Fibroblast of gingiva (primary cell): Measurements from ENCODE around the gene ROBO1.
"Not testable (repeated sequence)": the region's sequence is repeated elsewhere in the genome, so short reads cannot be mapped to it uniquely, and the experiment has no call there.

Source experiments
- DNase-seq: peaks from one replicate; pipeline ENCODE4 v3.0.0-alpha.2; 2011; ENCODE audit warnings: low read depth

The ROBO1 gene

DNA sequence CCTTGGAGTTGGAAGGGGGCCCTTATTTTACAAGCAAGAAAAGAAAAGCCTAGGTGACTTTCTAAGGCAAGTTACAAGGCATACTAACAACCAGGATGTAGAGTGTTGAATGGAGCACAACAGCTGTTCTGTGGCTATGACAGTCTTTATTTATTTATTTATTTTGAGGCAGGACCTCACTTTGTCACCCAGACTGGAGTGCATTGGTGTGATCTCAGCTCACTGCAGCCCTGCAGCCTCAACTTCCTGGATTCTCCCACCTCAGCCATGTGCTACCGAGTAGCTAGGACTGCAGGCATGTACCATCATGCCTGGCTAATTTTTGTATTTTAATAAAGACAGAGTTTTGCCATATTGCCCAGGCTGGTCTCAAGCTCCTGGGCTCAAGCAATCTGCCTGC is 973.4 kb downstream of the ROBO1 start:
- DNase-seq, result no peak

DNA sequence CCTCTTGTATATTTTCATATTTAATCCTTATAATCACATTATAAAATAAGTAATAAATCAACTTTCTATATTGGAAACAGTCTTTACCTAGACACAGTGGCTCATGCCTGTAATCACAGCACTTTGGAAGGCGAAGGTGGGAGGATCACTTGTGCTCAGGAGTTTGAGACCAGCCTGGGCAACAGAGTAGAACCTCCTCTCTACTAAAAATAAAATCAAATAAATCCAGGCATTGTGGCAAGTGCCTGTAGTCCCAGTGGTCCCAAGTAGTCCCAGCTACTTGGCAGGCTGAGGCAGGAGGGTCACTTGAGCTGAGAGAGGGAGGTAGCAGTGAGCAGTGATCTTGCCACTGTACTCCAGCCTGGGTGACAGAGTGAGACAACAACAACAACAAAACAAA is 975.1 kb downstream of the ROBO1 start:
- no peak for DNase-seq

DNA sequence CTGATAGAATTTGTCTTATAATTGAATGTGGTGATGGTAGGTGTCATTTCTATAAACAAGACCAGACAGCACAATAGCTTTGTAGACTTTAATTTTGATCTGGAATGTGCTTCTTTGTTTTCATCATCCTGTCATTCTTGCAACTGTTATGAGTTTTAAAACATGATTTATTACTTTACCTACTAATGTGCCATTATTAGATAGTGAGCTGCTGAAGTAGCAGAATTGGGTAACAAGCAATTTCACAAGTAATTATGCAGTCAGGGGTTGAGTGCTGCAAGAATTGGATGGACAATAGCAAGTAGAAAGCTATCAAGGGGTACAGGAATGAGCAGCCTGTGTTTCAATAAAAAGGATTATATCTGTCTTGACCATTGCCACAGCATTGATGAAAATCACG is 975.6 kb downstream of the ROBO1 start:
- DNase-seq, result no peak

DNA sequence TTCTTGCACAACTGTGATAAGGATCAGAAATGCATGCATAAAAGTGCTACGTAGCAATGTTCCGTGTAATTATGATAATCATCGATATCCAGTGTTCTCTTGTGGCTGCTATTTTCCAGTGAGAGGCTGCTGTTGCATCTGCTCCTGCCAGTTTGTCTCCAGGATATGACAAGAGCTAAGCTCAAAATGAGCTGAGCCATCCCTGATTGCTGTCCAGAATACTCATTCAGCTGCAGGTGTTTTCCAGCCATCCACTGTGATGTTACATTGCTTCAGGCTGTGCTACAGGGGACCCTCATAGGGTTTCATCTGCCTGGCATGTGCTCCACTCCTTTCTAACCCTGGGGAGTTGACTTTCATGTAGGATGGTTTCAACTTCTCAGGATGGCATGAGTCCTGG is 976.0 kb downstream of the ROBO1 start:
- DNase-seq, result no peak

DNA sequence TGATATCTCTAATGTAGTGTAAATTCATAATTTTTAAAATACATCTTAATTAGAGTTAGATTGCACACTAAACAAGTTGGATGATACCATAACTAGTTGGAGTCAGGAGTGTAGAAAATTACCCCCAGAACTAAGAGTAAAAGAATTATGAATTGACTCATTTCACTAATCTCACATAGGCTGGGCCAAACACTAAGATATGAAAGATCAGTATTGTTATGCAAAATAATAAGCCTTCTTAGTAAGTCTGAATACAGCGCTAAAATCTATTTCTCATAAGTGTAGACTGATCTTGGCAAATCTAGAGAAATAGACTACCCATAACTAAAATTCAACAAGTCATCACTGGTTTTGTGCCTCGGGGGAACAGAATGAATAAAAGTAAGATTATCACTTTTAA is 979.0 kb downstream of the ROBO1 start:
- DNase-seq, result no peak

DNA sequence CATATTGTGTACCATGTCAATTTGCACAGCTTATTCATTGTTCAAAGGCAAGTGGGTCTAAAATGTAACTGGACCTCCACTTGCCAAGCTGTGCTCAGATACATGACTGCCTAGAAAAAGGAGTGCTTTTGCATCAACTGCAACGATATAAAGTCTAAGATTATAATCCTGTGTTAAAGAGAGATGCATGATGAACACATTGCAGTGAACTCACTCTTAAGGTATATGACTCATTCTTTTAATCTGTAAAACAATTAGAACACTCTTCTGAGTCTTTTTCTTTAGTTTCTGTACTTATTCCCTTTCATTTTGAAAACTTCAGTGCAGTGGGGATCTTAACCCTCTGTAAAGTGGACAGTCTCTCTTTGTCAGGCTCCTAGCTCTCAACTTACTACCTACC is 982.8 kb downstream of the ROBO1 start:
- no peak for DNase-seq

DNA sequence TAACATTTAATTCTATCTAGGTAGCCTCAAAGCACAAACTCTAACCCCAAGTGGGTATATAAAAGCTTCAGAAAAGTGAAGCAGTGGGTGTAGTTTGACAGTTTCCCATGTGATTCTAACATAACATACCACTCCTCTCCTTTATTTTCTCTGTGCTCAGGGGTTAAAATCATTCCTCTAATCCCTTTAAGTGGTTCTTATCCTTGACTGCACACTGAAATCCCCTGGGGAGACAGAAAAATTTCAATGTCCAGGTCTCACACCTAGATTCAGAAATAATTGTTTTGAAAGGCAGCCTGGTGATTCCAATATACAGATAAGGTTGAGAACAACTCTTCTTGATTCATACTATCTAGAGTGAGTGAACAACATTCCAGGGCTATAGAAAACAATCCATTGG is 986.4 kb downstream of the ROBO1 start:
- DNase-seq, result no peak

DNA sequence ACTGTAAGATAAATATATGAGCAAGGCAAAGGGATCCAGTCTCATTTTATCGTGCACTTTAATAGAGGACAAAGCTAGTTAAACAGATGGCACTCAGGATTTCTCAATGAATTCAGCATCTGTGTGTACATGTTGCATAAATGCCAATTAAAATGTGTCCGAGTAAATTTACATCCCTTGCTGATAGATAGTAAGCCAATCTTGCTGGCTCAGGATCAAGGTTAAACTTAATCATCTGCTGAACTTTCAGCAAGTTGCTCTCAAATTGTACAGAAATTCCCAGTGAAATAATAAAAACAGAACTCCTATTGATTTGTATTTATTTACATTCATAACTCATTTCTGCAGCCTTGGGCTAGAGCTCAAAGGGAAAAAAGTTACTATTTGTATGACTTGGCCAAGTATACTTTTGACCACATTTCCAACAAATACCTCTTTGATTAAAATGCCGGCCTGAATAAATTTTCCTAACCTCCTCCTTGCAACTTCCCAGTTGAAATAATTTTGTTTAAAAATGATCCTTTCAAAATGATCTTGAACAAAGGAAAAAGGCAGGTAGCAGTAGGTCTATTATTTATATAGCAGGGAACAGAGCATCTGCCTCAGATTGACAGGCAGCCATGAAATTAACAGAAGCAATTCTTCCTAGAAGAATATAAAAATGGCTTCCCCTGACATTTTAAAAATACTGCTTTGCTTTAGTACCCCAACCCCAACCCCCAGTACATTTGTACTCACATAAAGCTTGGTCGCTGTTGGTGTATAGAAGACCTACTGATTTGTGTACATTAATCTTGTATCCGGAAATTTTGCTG is 1001.9 kb downstream of the ROBO1 start:
- DNase-seq, result peak; percentile 63

DNA sequence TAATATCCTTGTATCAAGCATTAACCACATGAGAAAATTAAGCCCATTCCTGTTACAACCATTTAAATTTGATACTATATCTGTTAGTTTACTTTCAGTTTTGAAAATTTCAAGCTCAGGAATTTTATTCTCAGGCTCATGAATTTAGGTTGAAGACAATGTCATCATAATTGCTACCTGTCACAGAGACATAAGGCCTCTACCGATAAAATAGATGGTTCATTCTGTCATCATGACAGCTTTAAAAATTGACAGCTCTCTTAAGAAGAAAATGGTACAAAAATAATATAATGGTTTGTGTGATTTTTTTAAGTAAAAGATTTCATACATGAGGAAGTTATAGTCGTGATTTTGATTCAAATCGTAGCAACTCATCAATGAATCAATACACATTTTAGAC is 1003.2 kb downstream of the ROBO1 start:
- no peak for DNase-seq

DNA sequence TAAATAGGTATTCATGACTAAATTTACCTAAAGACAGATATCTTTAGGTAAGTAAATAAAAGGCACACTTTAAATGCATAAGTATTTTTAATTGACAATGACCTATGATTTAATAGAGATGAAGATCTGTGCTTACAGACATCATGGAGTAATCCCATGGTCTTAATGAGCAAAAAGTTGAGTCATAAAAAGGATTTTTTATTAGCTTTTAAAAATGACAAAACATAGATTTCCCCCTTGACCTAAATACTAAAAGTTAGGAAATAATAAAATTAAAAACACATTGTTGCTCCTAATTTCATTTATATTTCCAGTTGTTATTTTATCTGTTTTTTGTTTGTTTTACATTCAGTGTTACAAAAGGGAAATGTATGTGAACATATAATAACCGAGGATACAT is 1005.7 kb downstream of the ROBO1 start:
- peak; percentile 29 for DNase-seq

DNA sequence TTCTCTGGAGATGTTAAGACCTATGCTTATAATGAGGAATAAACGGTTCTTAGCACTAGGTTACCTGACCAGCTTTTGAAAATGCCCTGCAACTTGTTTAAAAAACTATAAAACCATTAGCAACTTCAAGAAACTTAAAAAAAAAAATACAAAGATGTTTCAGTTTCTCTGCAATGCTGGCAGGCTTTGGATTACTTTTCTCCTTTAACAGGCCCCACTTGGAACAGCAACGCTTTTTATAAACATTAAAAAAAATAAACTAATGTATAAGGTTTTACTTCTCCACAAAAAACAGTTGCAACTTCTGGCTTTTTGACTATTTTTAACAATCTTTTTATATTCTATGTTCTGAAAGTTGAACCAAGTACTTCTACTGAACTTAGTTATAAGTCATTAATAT is 1006.7 kb downstream of the ROBO1 start:
- no peak for DNase-seq

DNA sequence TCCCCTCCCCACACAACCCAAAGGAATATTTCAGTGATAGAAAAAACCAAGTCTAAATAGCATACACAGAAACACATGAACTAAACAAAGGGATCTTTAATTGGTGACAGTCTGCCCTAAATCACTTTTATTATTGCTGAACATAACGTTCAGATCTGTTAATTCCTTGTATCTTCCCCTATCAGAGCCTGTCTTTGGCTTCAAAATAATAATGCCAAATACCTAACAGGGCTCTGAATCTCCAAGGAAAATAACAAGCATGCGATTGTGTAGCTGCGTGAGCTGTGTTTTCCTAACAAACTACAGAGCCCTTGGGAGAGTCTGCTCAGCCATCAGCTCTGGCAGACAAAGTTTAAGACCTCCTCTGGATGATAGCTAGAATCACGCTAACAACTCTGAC is 1010.1 kb downstream of the ROBO1 start:
- no peak for DNase-seq

DNA sequence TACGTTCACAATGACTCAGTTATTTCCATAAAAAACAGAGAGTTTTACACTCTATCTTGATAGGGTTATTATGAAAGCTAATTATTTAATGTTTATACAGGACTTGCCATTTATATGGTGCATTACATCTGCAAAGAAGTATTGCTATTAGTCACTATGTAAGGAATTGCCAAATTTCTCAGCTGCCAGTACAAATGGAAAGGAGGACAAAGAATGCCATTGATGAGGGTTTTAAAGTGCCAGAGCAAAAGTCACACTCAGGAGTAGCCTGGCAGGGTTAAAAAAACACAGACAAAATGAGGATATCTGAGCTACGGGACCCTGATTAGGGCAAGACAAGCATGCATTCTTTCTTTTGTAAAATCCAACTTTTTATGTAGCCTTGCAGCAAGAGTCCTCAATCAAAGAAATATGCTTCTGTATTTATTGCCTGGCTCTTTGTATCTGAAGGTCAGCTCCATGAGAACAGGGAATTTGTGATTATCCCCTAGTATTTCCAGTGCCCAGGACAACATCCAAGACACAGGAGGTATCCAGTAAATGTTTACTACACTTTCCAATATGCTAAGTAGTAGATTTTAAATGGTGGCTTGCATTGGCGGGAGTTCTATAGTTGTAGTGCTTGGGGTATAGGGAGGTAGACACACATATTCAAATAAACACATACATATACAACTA is 1013.6 kb downstream of the ROBO1 start:
- DNase-seq, result peak; percentile 69

DNA sequence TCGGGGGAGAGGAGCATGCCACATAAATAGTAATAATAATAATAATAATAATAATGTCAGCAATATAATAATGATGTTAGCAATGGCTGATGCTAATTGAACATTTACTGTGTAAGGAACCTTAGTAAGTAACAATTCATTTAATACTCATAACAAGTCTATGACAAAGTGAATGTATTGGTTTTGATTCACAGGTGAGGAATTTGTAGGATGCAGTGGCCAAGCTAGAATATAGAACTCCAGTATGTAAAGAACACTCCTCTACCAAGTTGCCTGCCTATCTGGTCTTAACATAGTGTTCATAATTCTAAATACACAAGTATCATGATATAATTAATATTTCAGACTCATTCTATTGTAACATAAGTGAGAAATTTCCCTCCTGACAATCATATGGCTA is 1016.5 kb downstream of the ROBO1 start:
- DNase-seq, result no peak

DNA sequence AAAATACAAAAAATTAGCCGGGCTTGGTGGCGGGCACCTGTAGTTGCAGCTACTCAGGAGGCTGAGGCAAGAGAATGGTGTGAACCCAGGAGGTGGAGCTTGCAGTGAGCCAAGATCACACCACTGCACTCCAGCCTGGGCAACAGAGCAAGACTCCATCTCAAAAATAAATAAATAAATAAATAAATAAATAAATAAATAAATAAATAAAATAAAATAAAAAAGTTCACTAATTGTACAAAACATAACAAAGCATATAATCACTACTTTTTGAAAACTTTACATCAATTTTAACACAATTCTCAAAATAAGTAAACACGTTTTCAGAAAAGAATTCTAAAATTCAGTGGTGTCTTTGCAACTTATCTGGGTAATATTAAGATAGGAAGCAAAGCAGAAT is 1017.5 kb downstream of the ROBO1 start:
- not testable (repeated sequence) for DNase-seq

DNA sequence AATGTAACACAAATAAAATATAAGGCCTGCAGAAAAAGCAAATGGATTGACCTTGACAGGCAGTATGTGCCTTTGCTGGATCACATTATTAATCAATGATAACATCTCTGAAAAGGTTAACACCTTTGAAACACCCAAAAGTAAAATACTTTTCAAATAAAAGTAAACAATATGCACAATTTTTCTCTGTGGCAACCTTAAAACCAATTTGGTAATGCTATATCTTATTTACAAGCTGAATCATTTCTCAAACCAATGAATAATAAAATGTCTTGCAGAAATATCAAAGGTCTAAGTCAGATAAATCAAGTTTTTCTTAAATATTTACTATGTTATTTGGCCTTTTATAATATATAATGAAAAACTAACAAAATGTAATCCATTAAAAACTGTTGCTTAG is 1018.7 kb downstream of the ROBO1 start:
- DNase-seq, result no peak

DNA sequence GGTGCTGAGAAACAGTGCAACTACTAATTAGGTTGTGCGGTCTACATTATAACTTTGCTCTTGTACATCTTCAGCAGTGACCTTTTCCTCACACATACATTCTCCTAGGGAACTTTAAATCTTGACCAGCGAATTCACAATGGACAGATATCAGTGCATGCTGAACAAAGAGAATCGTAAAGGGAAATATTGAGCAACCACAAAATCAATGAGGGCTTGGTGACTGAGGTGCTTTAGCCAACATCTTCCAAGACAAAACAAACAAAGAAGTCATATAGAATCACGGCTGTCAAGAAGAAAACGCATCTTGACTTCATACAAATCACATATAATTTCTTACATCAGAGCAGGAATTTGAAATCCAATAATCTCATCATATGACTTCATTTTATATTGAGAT is 1022.0 kb downstream of the ROBO1 start:
- DNase-seq, result no peak

DNA sequence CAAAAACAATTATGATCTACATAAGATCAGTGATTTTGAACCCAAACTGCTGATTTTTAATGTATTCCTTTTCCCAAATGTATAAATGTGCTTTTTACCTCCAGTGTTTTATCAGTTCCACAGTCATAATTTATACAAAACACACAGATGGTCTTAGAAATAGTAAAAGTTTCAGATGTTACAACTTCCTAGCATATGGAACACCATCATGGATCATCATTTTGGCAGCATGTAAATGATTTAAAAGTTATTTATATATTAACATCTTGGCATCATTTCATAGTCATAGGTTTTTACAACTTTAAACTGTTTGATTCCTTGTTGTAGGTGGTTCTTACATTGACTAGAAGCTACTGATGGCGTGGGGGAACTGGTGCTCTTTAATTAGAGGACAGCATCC is 1025.3 kb downstream of the ROBO1 start:
- DNase-seq, result no peak

DNA sequence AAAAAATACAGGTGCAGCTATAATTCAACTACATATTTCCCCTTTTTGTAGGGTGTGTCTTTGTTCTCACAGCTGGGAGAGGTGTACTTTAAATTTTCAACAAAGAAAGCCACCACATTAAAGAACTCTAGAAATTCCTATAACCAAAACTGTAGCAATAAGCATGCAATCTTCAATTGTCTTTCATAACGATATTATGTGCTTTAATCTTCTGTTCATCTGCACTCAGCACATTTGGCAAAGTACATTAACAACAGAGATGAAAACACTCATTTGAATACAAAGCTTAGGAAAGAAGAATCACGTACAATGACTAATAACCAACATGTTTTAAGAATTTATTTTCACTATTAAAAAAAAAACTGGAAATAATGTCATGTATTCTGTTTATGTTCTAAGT is 1025.8 kb downstream of the ROBO1 start:
- DNase-seq, result no peak

DNA sequence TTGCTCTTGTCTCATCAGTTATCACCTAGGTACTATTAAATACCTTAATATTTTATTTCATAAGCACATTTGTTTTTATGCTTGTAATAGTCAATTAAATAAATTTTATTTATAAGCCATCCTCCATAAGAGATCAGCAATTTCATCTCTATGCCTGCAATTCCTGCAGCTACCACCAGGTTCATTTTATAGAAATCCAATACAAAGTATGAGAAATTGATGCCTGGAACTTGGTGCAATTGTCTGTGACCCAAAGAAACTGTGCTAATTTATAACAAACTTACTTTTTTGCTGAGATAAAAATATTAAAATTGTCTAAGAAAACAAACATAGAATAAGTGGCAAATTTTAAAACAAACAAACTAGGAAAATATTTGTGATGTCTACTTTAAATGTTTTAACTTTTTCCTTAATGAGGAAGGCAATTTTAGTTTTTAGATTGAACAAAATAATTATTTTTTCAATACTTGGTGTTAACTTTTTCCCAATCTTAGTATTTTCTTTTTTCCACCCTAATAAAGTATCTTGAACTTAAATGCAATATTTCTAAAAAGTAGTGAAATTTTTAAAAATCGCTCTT is 1026.6 kb downstream of the ROBO1 start:
- DNase-seq, result no peak

DNA sequence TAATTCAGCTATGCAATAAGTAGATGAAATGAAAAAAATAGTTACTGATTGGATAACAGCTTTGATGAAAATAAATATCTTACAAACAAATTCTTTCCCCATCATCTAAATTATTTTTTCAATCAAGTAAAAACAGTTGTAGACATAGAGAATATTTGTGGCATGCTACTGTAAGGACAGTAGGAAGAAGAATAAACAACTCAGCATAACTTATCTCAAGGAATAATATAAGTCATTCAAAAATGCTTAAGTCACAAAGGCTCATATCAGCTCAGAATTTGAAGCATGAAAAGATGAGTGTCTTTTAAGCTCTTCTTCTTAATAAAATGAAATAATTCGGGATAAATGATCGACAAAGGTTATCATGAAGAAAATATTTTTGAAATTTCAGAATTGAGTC is 1029.0 kb downstream of the ROBO1 start:
- DNase-seq, result no peak

DNA sequence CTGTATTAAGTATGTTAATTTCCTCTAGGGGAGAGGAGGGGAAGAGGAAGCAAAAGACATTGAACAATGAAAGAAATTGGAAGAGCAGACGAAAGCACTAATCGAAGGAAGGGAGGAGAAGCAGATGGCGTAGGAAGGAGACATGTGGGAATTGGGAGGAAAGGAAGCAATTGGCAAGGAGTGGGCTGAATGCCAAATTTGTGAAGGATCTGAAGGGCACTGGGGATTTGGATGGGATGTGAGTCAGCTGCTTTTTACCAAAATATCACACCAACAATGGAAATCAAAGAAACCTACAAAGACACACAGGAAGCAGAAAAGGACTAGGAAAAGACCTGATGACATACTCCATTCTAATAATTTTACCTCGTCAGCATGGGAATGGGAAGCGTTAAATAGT is 1029.8 kb downstream of the ROBO1 start:
- no peak for DNase-seq

DNA sequence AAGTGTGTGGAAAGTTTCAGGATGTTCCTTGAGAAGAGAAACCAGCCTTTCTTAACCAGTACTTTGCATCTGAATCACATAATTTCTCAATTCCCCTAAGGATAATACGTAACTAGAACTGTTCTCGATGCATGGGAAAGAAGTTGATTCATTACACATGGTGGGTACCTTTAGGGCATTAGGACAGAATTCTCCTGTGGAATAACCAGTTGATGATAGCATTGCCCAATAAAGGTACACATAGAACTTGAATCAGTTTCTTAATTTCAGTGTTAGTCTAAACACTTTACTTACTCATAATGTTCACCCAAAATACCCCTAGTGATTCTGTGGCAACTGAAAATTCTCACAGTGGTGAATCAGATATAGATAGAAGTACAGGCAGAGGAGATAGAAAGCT is 1030.9 kb downstream of the ROBO1 start:
- peak; percentile 89 for DNase-seq
